ENCODE data around the gene VPS35L.

VPS35L gene

DNA sequence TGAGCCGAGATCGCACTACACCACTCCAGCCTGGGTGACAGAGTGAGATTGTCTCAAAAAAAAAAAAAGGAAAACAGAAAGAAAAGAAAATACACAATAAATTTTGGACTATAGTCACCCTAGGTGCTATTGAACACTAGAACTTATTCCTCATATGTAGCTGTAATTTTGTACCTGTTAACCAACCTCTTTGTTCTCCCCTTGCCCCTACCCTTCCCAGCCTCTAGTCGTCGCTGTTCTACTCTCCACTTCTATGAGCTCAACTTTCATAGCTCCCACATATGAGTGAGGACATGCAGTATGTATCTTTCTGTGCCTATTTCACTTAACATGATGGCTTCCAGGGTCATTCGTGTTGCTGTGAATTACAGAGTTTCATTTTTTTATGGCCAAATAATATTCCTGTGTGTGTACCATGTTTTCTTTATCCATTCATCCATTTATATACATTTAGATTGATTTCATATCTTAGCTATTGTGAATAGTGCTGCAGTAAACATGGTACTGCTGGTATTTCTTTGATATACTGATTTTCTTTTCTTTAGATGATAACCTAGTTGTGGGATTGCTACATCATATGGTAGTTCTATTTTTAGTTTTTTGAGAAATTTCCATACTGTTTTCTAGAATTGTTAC lies 28.3 kb downstream of the VPS35L start:
- in situ Hi-C loops (cut with MboI; ENCODE audit: low sequenced_read_pairs): no loop called here

DNA sequence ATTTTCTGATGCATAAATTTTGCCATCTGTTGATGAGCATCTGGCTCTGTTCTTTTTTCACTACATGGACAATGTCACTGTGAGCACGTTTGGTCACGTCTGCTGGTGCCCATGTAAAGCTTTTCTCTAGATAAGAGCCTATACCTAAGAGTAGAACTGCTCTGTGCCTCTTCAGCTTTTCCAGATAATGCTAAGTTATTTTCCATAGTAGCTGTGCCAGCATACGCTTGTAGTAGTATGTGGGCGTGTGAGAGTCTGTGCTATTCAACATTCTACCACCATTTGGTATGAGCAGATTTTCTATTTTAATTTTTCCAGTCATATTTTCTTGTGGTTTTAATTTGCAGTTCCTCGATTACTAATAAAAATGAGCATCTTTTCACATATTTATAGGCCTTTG lies 33.2 kb downstream of the VPS35L start:
- in situ Hi-C loops (cut with MboI; ENCODE audit: low sequenced_read_pairs): no loop called here

DNA sequence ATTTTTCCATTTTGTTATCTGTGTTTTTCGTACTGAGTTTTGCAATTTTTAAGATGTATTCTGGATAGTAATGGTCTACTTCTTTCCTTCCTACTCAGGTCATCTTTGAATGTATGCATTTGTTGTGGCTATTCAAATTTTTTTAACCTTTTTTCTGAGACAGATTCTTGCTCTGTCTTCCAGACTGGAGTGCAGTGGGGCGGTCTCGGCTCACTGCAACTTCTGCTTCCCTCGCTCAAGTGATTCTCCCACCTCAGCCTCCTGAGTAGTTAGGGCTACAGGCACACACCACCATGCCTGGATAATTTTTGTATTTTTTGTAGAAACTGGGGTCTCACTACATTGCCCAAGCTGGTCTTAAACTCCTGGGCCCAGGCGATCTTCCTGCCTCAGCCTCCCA lies 33.6 kb downstream of the VPS35L start:
- in situ Hi-C loops (cut with MboI; ENCODE audit: low sequenced_read_pairs): no loop called here

DNA sequence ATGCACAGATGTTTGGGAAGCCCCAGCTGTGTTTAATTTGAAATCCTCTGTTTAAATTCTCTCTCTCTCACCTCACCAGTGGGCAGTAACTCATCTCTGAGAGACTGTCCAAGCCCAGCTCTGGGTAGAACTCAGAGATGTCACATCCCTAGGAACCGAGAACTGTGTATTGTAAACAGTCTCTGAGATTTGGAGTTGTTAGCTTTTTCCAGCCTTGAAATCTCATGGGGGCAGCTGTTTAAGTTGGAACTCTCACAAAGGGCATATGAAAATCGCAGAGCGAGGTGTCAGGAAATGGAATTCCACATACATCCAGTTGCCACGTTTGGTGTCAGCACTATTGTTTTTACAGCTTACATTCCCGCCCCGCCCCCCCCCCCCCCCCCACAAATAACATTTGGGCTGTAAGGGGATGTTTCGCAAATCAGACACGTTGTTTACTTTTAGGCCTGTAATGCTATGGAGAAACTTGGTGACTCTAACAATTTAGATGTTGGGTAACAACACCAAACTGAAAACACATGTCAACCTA lies 34.3 kb downstream of the VPS35L start:
- in situ Hi-C loops (cut with MboI; ENCODE audit: low sequenced_read_pairs): no loop called here

DNA sequence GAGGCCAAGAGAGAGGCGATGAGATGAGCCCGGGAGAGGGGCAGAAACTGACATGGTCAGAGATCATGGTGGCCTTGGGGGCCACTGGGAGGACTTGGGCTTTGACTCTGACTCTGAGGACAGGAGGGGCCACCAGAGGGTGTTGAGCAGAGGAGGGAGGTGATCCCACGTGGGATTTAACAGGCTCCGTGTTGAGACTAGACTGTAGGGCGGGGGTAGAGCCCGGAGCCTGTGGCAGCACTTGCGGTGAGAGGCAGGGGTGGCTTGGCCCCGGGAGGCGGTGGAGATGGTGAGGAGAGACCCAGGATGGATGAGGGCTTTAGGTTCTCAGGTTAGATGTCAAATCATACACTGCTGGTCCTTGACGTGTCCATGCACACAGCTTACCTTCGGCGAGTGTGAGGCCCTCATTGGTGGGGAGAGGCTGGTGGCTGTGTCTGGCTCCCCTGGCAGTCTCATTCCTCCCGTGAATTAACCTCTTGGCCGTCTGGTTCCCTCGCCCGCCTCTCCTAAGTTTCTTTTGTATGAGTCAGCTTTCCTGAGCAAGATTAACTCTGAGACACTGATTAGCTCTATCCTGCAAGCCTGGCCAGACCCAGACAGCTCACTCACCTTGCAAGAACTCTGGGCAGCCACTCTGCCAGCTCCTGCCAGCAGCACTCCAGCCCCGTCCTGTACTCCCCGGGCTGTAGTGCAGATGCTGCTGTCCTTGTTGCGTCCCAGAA lies 39.7 kb downstream of the VPS35L start:
- in situ Hi-C loops (cut with MboI; ENCODE audit: low sequenced_read_pairs): no loop called here

DNA sequence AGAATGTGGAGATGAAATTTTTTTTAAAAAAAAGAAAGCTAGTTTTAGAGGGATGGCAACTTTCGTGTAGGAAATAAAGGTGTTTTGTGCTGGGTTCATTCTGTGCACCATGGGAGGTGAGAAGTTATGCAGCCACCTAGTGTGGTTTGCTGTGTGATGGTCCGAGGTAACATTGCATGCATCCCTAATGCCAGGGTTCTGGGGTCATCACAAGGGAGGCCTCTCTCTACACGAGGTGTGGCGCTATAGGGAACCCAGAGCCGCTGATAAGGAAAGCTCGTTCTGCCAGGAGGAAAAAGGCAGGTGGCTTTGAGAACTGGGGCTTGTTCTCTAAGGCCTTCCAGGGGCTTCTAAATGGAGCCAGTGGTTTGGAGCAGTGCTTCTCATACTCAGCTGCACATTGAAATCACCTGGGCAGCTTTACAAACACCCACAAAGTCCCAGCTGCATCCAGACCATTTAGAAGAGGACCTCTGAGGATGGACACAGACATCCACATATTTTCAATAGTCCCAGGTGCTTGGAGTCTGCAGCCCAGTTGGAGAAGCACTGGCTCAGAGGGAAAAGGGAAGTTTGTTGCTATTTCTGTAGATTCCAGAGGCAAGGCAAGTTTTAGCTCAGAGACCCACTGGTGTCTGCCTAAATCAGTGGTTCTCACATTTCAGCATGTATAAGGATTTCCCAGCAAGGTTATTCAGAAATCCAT lies 43.5 kb downstream of the VPS35L start:
- in situ Hi-C loops (cut with MboI; ENCODE audit: low sequenced_read_pairs): no loop called here

DNA sequence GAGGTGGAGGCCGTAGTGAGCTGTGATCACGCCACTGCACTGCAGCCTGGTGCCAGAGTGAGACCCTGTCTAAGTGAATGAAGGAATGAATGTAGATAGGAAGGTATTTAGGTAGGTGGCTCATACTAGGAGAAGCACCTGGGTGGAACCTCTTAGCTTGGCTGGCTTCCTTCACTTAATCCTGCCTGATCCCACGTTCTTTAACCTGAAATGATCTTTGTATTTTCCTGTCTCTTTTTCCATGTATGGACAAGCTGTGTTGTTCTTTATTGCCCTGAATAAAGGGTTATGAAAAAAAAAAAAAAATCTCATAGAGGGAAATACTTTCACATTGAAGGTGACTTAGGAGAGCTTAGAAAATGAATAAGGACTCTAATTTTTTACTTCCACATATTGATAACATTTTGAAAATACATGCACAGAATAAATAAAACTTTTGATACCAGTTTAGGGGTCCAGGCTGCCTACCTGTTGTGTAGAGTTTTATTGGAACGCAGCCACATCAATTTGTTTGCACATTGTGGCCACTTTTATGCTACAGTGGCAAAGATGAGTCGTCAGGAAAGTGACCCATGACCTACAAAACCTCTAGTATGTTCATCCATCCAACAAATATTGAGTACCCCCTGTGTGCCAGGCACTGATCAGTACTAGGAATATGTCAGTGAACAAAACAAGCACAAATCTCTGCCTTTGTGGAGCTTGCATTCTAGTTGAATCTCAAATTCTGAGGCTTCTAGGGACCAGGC lies 44.6 kb downstream of the VPS35L start:
- in situ Hi-C loops (cut with MboI; ENCODE audit: low sequenced_read_pairs): loop anchor here (10.0 kb wide), 1 partner anchor 285 kb away; the partner anchor contains the start of gene GPRC5B

DNA sequence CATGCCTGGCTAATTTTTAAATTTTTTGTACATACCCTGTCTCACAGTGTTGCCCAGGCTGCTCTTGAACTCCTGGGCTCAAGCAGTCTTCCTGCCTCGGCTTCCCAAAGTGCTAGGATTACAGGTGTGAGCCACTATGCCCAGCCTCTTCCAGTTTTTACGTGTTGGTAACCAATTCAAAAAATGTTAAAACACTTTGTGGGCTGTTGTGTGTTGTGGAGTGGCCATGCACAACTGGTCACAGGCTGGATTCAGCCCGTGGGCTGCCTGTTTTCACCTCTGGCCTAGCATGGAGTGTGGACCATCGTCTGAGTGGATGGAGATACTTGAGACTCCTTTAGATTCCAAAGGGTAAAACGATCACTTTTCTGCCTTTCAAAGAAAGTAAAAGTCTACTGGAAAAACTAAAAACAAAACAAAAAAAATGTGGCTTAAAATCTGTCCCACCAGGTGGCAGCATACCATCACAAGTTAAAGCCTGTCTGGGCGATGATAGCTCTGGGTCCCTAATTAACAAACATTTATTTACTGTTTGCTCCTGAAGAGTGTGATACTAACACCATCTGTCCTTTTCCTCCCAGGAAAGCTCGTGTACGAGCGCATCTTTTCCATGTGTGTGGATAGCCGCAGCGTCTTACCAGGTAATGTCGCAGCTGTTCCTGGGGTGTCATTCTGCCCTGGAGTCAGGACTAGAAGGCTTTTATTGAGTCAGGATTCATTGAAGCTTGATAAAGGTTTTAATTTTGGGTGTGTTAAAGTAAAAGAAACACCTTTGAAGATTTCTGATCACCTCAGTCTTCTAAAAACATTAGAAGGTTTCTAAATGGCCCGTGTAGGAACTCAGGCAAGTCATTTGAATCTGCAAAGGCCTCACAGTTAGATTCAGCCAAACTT lies 45.8 kb downstream of the VPS35L start:
- in situ Hi-C loops (cut with MboI; ENCODE audit: low sequenced_read_pairs): loop anchor here (10.0 kb wide), 1 partner anchor 283 kb away; the partner anchor contains the start of gene GPRC5B

DNA sequence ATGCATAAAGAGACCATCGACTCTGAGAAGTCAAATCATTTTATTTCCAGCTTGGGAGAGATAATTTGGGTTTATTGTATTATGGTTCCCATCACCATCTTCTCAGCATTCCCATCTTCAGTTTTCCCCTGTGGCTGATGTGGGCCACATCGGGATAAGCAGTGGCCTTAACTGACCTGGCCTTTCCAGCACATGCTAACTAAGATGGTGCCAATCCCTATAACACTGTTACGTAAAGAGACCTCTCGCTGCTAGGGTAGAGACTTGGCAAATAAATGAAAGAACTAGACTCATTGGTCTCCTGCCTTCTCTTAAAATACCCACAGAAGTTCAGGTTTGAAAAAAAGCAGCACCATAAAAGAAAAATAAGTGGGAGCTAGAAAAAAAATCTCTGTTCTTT lies 49.4 kb downstream of the VPS35L start:
- in situ Hi-C loops (cut with MboI; ENCODE audit: low sequenced_read_pairs): loop anchor here (10.0 kb wide), 1 partner anchor 280 kb away; the partner anchor contains the start of gene GPRC5B

DNA sequence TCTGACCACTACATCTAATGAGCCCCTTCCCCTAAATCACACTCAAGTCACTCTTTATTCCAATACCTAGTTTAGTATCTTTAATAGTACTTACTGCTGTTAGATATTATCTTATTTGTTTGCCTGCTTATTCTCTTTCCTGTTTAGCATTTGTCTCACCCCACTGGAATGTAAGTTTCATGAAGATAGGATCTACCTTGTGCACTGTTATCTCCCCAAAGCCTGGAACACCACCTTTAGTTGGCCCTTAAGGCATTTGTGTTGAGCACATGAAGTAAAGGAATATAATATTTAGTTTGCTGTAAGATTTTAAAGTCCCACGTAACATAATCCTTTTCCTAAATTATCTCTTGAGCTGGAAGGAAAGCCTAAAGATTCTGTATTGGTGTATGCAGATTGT lies 50.2 kb downstream of the VPS35L start:
- in situ Hi-C loops (cut with MboI; ENCODE audit: low sequenced_read_pairs): loop anchor here (10.0 kb wide), 1 partner anchor 279 kb away; the partner anchor contains the start of gene GPRC5B

DNA sequence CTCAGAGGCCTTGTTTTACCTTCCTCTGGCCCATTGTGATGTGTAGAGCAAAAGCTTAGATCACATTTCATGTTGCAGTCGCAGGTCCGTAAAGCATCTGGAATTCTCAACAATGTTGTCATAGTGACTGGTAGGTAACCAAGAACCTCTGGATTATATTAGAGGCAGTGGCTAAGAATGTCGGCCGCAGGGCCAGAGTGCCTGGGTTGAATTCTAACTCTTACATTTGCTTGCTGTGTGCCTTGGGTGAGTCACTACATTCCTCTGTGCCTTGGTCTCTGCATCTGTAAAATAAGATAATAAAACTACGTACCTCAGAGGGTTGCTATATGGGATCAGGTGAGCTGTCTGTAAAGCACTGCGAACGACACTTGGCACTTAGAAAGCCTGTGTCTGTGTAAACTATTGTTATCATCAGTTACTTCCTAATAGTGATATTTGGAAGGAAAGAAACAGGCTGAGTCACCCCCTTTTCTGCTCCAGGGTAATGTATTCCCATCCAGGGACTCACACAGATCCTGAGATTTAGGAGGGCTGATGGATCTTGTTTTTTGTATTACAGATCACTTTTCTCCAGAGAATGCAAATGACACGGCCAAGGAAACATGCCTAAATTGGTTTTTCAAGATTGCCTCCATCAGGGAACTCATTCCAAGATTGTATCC lies 52.2 kb downstream of the VPS35L start:
- in situ Hi-C loops (cut with MboI; ENCODE audit: low sequenced_read_pairs): loop anchor here (10.0 kb wide), 1 partner anchor 277 kb away; the partner anchor contains the start of gene GPRC5B

DNA sequence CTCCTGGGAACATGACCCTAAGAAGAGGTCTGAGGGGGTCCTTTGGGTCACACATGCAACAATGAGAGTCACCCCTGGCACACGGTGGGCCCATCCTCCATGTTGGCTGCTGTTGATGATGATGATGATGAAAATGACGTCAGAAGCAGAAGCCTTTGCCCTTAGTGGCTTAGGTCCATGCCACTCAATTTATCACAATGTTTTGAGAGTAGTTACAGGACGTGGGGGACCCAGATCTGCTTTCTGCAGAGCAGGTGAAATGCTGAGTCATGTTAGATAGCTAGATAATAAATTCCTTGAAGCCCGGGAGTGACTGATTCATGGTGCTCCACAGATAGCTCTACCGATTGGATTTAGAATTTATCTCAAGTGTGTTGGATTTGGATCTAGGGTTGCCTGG lies 53.9 kb downstream of the VPS35L start:
- in situ Hi-C loops (cut with MboI; ENCODE audit: low sequenced_read_pairs): loop anchor here (10.0 kb wide), 1 partner anchor 275 kb away; the partner anchor contains the start of gene GPRC5B

DNA sequence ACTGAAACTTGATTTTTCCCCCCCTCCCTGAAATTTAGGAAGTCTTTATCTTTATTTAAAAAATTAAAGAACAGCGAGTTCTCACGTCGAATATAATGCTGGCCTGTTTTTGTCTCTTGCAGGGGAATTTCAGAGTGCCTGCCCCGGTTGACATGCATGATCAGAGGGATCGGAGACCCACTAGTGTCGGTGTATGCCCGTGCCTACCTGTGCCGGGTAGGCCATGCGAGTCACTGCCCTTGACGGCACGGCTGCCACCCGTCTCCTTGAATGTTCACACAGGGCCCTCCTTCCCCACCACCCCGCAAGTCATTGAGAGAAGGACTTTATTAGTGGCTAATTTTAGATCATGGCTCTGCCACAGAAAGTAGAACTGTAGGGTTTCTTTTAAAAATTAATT lies 54.7 kb downstream of the VPS35L start:
- in situ Hi-C loops (cut with MboI; ENCODE audit: low sequenced_read_pairs): no loop called here

DNA sequence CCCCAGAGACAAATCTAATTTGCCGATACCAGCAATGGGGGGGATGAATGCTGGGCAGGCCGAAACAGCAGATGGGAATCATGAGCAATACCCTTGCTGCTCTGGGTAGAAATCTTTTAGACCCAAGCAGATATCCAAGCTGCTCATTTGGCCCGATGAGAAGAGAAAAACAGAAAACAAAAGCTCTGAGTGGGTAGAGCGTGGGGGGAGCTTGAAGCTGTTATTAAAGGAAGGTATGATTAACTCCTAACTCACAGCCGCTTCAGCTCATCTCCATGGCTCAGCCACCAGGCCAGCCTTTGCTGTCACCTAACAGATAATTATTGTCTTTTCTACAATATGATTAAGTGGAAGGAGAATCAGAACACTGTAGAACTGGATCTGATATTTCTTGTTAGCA lies 58.3 kb downstream of the VPS35L start:
- in situ Hi-C loops (cut with MboI; ENCODE audit: low sequenced_read_pairs): no loop called here

DNA sequence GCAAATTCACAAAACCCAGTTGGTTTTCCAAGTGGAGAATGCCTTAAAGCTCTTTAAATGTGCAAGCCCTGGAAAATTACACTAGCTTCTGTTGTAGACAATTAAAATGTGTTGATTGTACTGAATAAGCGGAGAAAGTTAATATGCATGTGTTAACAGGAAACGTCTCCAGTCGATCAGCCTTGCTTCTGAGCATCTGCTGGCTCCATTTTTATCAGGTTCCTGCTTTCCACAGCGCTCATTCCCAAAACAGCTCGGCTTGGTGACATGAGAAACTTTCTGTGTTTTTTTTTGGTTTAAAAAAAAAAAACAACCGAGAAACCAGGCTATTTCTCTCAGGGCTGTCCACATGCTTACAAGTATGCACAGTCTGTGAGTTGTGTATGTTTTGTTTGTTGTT lies 60.7 kb downstream of the VPS35L start:
- in situ Hi-C loops (cut with MboI; ENCODE audit: low sequenced_read_pairs): no loop called here

DNA sequence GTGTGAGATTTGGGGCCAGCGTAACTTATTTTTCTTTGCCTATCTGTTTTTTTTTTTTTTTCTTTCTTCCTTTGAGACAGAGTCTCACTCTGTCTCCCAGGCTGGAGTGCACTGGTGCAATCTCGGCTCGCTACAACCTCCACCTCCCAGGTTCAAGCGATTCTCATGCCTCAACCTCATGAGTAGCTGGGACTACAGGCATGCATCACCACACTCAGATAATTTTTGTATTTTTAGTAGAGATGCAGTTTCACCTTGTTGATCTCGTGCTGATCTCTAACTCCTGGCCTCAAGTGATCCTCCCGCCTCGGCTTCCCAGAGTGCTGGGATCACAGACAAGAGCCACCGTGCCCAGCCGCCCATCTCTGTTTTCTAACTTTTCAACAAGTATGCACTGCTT lies 63.4 kb downstream of the VPS35L start:
- in situ Hi-C loops (cut with MboI; ENCODE audit: low sequenced_read_pairs): no loop called here

DNA sequence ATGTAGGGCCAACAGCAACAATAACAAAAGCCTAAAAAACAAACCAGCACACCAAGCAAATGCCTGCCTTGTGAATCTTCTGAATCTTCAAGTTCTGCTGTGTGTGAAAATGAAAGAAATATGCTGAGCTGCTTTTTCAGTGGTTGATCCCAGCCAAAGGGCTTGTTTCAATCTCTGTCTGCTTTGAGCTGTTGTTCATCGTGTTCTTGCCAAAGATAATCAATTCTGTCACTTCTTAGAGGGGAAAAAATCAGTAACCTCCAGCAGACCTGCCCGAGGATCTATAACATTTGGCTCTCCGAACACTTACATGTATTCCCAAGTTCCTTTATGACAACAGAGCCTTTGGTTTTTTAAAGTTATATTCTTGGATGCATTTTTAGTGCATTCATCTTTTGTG lies 65.9 kb downstream of the VPS35L start:
- in situ Hi-C loops (cut with MboI; ENCODE audit: low sequenced_read_pairs): loop anchor here (10.0 kb wide), 1 partner anchor 57 kb away; no protein-coding TSS in a partner anchor

DNA sequence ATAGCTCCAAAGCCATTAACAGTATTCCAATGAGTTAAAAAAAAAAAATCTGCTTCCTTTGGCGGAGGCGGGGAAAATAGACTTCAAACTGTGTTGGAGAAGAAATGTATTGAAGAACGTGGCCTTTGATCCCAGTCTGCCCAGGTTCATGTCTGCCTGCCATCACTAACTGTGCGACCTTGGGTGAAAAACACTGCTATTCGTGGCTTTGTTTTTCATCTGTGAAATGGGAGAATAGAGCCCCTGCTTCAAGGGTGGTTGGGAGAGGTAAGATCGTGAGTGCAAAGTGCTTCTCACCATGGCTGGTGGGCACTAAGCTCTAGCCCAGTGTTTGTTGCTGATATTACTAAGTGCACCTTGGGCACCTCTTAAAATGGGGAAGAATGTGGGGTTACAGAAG lies 69.5 kb downstream of the VPS35L start:
- in situ Hi-C loops (cut with MboI; ENCODE audit: low sequenced_read_pairs): loop anchor here (10.0 kb wide), 1 partner anchor 60 kb away; no protein-coding TSS in a partner anchor
